T-cell (primary cell): Measurements from ENCODE around the gene TMEM19. TPM values are rescaled to one million over a fixed set of nuclear protein-coding genes. Genes with fewer than 3 reads are reported as not detected.
A peak's percentile ranks its signal among the peaks of the same experiment; 100 is the strongest.

ENCODE experiments used
- ATAC-seq, 4 experiments: fragments of 200-7000 bp in 3 of 4; fragments of 150-1000 bp in 1 of 4; cut with Tn5 transposase; replicated peaks in 1 of 4; 1 replicate in 3 of 4; 2 replicates in 1 of 4; pipeline ENCODE4 v1.10.0; 2021; ENCODE audit warnings: moderate library complexity in 3 of 4, mild to moderate bottlenecking in 2 of 4, moderate number of reproducible peaks in 1 of 4
- CTCF ChIA-PET, 2 donors: fragments of 300-600 bp; sonication (Branson Sonifier 250); formaldehyde crosslinking; loops; one replicate each; lab custom pipeline; 2022; ENCODE audit warnings: antibody characterized with exemption in 2 of 2; lab: Charles Lee
- POLR2A ChIA-PET, 2 donors: fragments of 300-600 bp; sonication (Branson Sonifier 250); formaldehyde crosslinking; loops; one replicate each; lab custom pipeline; 2022; ENCODE audit warnings: antibody characterized with exemption in 2 of 2; lab: Charles Lee
- DNase-seq, 35 experiments: peaks; one replicate each; pipeline versions ENCODE4 v3.0.0 to v3.0.0-alpha.2; 2013 to 2023
- H3K27ac ChIP-seq: one replicate; pipeline ENCODE4 v1.5.1; 2013; ENCODE audit warnings: low read length
- H3K27me3 ChIP-seq, 2 experiments: replicated peaks in 1 of 2; 1 replicate in 1 of 2; 2 replicates in 1 of 2; pipeline versions ENCODE4 v1.6.1 to v1.7.0; 2013; ENCODE audit warnings: low read length in 1 of 2, mixed read lengths in 1 of 2; ENCODE audit not compliant: control insufficient read depth in 2 of 2, insufficient read depth in 2 of 2; ENCODE audit errors: extremely low read depth in 1 of 2
- H3K36me3 ChIP-seq, 2 donors: 1 replicate in 1 of 2; 2 replicates in 1 of 2; pipeline versions ENCODE4 v1.6.1 to v1.7.0; 2013; ENCODE audit warnings: low read length in 1 of 2; ENCODE audit not compliant: control insufficient read depth in 2 of 2, insufficient read depth in 1 of 2; ENCODE audit errors: extremely low read depth in 1 of 2
- H3K4me1 ChIP-seq, 2 experiments: 1 replicate in 1 of 2; 2 replicates in 1 of 2; pipeline versions ENCODE4 v1.6.1 to v1.7.0; 2013; ENCODE audit warnings: low read length in 2 of 2, mixed read lengths in 1 of 2; ENCODE audit not compliant: insufficient read depth in 2 of 2, control insufficient read depth in 1 of 2; ENCODE audit errors: extremely low read depth in 1 of 2
- H3K4me3 ChIP-seq, 2 donors: 1 replicate in 1 of 2; 2 replicates in 1 of 2; pipeline versions ENCODE4 v1.5.1 to v1.7.0; 2013; ENCODE audit warnings: mild to moderate bottlenecking in 2 of 2, low read length in 1 of 2, moderate library complexity in 1 of 2; ENCODE audit not compliant: control insufficient read depth in 1 of 2; ENCODE audit errors: extremely low read depth in 1 of 2
- H3K9me3 ChIP-seq: 2 replicates; pipeline ENCODE4 v1.7.0; 2013
- H3K27ac Mint-ChIP-seq, 2 donors: one replicate each; pipeline ENCODE4 v1.8.0; 2020 to 2021; ENCODE audit warnings: mild to moderate bottlenecking in 2 of 2, mixed read lengths in 2 of 2
- H3K27me3 Mint-ChIP-seq, 2 donors: one replicate each; pipeline ENCODE4 v1.8.0; 2021 to 2022; ENCODE audit warnings: mixed read lengths in 2 of 2
- H3K36me3 Mint-ChIP-seq: one replicate; pipeline ENCODE4 v1.8.0; 2021; ENCODE audit warnings: mixed read lengths
- H3K4me1 Mint-ChIP-seq, 3 donors: one replicate each; pipeline ENCODE4 v1.8.0; 2020 to 2022; ENCODE audit warnings: mixed read lengths in 3 of 3, mild to moderate bottlenecking in 1 of 3
- H3K4me3 Mint-ChIP-seq, 3 donors: one replicate each; pipeline ENCODE4 v1.8.0; 2020 to 2022; ENCODE audit warnings: mild to moderate bottlenecking in 3 of 3, mixed read lengths in 3 of 3, moderate library complexity in 3 of 3
- H3K9me3 Mint-ChIP-seq, 3 donors: one replicate each; pipeline ENCODE4 v1.8.0; 2020 to 2022; ENCODE audit warnings: mixed read lengths in 3 of 3
- WGBS: methylation state at CpG from one replicate; pipeline ENCODE4 v1.1.5; 2013; ENCODE audit warnings: missing lambda C conversion rate; ENCODE audit not compliant: insufficient coverage; 5-methylcytosine and 5-hydroxymethylcytosine counted together
- total RNA-seq, 35 experiments: library from RNA in 6 of 35; stranded (reverse) in 6 of 35; fragments of 120-200 nt in 1 of 35; gene quantifications; one replicate each; pipeline versions ENCODE4 v1.2.1 to v1.2.4 and lab custom pipeline; 2013 to 2026

Gene TMEM19
- total RNA-seq, 5 donors from 2014 or later (not counting 1 experiment from before 2014, with no cell fraction given): 14.1 to 21.5 (median 17.7) TPM

DNA sequence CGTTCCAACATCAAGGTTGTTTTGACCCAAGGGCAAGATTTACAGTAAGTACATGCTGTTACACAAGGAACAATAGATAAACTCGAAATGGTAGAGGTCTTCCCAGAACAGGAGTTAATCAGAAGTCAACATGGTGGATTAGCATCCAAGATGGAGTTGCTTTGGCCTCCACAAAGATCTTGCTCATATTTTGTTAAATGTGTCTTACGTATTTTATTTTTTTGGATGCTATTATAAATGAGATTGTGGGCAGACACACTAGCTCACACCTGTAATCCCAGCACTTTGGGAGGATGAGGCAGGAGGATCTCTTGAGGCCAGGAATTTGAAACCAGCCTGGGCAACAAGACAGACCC, 46.5 kb downstream of the TMEM19 start:
- Histone ChIP-seq H3K27ac (no peak overlapping the region), H3K4me3 (no peak overlapping the region), H3K27me3 (peaks cover 0 to 3% of the 10 kb centered on the region in 2 experiments), H3K36me3 (no peaks in the 10 kb centered on the region), H3K4me1 (no peaks in the 10 kb centered on the region), H3K9me3 (no peaks in the 10 kb centered on the region)
- 72% methylated on average over 2 of the region's 3 CpGs for WGBS
- POLR2A ChIA-PET: no interaction called here
- CTCF ChIA-PET: interaction anchor here in 1 of 2 donors (0.7 kb wide), 1 partner anchor 104 kb away, joined by 4 read pairs; no protein-coding TSS in a partner anchor
- DNase-seq: no peak
- H3K27me3 Mint-ChIP-seq: no peaks in the 10 kb centered on the region
- no peaks in the 10 kb centered on the region for H3K36me3 Mint-ChIP-seq
- H3K9me3 Mint-ChIP-seq: no peaks in the 10 kb centered on the region
- no peak overlapping the region for H3K4me3 Mint-ChIP-seq
- no peak for ATAC-seq
- no peak overlapping the region for H3K27ac Mint-ChIP-seq
- H3K4me1 Mint-ChIP-seq: no peaks in the 10 kb centered on the region

DNA sequence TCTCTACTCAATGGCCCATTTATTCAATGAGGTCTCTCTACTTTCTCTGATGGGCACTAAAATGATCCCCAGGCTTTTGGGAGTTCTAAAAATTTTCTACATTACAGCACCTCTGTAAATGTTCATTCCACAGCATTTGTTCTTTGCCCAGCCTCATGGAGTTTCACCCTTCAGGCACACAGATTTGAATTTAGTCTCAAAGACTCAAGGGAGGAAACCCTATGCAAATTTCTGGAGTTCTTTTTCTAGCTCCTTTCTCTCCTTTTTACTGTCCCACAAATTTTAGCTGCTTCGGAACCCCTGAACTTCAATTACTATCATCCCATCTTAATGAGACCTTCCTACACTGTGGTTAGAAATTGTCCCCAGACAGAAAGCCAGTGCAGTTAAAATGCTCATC, 51.3 kb downstream of the TMEM19 start:
- H3K27me3 ChIP-seq: peaks cover 0 to 2% of the 10 kb centered on the region in 2 experiments
- no CpG with 5 or more reads among the region's 1 CpG for WGBS
- Mint-ChIP-seq H3K27me3 (peaks cover 0 to 4% of the 10 kb centered on the region in 2 donors), H3K36me3 (no peaks in the 10 kb centered on the region), H3K27ac (no peak overlapping the region), H3K4me3 (no peak overlapping the region), H3K4me1 (no peaks in the 10 kb centered on the region), H3K9me3 (no peaks in the 10 kb centered on the region)
- no peak for DNase-seq
- POLR2A ChIA-PET: no interaction called here
- no peaks in the 10 kb centered on the region for H3K4me1 ChIP-seq
- H3K4me3 ChIP-seq: no peak overlapping the region
- no peaks in the 10 kb centered on the region for H3K36me3 ChIP-seq
- CTCF ChIA-PET: interaction anchor here in 1 of 2 donors (0.9 to 3.9 kb wide), 2 partner anchors 11 to 345 kb away, joined by 3 to 18 read pairs; no protein-coding TSS in a partner anchor
- no peak overlapping the region for H3K27ac ChIP-seq
- ATAC-seq: no peak
- H3K9me3 ChIP-seq: no peaks in the 10 kb centered on the region

DNA sequence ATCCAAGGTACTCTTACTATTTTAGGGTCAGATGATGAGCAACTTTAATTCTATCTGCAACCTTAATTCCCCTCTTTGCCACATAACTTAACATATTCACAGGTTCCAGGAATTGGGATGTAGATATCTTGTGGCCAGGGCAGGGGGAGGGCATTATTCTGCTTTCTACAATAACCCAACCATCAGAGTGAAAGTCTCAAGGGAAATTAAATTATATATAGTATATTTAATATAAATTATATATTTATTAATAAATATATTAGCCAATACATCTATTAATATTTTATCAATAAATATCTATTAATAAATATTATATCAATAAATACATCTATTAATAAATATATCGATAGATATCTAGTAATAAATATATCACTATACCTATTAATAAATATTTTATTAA, 57.1 kb downstream of the TMEM19 start:
- H3K4me1 ChIP-seq: no peaks in the 10 kb centered on the region
- Mint-ChIP-seq H3K4me3 (no peak overlapping the region), H3K4me1 (no peaks in the 10 kb centered on the region), H3K27me3 (peaks cover 3 to 4% of the 10 kb centered on the region in 2 donors), H3K36me3 (no peaks in the 10 kb centered on the region), H3K27ac (no peak overlapping the region), H3K9me3 (no peaks in the 10 kb centered on the region)
- H3K4me3 ChIP-seq: no peak overlapping the region
- no CpG with 5 or more reads among the region's 1 CpG for WGBS
- CTCF ChIA-PET: no interaction called here
- no peak for DNase-seq
- H3K27me3 ChIP-seq: peaks cover 0 to 8% of the 10 kb centered on the region in 2 experiments
- H3K36me3 ChIP-seq: no peaks in the 10 kb centered on the region
- no peak overlapping the region for H3K27ac ChIP-seq
- POLR2A ChIA-PET: no interaction called here
- no peaks in the 10 kb centered on the region for H3K9me3 ChIP-seq
- ATAC-seq: no peak

DNA sequence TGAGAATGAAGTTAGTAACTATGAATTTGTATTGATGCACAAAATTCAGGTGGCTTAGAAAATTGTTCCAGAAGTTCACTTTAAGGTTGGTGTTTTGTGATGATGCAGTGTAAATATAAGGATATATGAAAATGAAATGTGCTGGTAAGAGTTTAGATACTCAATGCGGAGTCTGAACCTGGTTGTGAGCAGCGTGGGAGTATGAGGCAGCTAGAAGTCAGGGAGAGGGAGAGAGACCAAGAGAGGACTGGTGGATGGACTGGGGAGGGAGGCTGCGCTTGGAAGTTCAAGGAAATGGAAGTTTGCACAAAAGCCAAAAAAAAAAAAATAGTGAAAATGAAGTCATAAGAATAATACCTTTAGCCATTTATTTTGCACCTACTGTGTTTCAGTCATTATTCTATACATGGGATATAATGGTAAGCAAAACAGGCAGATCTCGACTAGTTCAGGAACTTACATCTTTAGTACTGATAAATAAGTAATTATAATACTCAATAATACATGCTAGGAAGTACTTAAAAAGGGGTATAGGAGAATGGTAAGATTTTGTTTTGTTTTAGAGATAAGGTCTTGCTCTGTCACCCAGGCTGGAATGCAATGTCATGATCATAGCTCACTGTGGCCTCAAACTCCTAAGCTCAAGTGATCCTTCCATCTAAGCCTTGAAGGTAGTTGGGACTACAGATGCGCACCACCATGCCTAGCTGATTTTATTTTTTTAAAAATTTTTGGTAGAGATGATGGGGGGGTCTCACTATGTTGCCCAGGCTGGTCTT, 58.8 kb downstream of the TMEM19 start:
- Mint-ChIP-seq H3K27ac (no peak overlapping the region), H3K36me3 (no peaks in the 10 kb centered on the region), H3K4me3 (no peak overlapping the region), H3K27me3 (peaks cover 4 to 9% of the 10 kb centered on the region in 2 donors), H3K9me3 (no peaks in the 10 kb centered on the region), H3K4me1 (no peaks in the 10 kb centered on the region)
- DNase-seq (no peak), ATAC-seq (no peak)
- Histone ChIP-seq H3K27ac (no peak overlapping the region), H3K4me3 (no peak overlapping the region), H3K36me3 (no peaks in the 10 kb centered on the region), H3K4me1 (no peaks in the 10 kb centered on the region), H3K9me3 (no peaks in the 10 kb centered on the region), H3K27me3 (peaks cover 2 to 11% of the 10 kb centered on the region in 2 experiments)
- POLR2A ChIA-PET: interaction anchor here in 1 of 2 donors (0.6 kb wide), 2 partner anchors 10 to 113 kb away, joined by 3 read pairs; no protein-coding TSS in a partner anchor
- CTCF ChIA-PET: interaction anchor here (0.6 to 5.6 kb wide), 5 partner anchors 9 to 330 kb away, joined by 3 to 79 read pairs (median 4); partner anchors contain the start of genes RAB21 (in 1 of the 2) and TBC1D15 (in 1 of the 2)
- WGBS: 91% methylated on average over 2 of the region's 5 CpGs

DNA sequence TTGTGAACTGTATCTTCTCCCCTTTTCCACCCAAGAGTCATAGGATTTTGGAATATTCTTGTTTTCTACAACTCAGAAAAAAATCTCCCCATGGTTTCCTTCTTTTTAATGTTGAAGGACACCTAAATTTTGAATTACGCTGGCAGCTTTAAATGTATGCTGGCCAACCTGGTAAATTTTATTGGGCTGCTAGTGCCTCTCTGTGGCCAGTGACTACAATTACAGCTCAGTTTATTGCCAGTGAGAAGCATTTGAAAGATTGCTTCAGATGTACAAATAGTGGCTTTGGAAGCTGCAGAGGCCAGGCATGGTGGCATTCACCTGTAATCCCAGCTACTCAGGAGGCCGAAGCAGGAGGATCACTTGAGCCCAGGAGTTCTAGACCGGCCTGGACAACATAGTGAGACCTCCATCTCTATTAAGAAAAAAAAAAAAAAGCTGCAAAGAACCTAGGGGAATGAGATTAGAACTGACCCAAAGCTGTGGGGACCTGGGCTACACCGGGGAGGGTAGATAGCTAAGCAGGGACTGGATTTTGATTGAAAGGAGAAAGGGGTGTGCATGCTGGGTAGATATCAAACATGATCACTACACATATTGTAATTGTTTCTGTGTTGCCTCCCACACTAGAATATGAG, 61.2 kb downstream of the TMEM19 start:
- peaks cover 4 to 12% of the 10 kb centered on the region in 2 donors for H3K27me3 Mint-ChIP-seq
- peak; percentile 80 to 91 (median 84) for ATAC-seq
- H3K4me1 Mint-ChIP-seq: no peaks in the 10 kb centered on the region
- 100% methylated on average over 1 of the region's 4 CpGs for WGBS
- H3K4me3 Mint-ChIP-seq: no peak overlapping the region
- no peaks in the 10 kb centered on the region for H3K9me3 Mint-ChIP-seq
- no peaks in the 10 kb centered on the region for H3K4me1 ChIP-seq
- no peaks in the 10 kb centered on the region for H3K9me3 ChIP-seq
- H3K36me3 Mint-ChIP-seq: no peaks in the 10 kb centered on the region
- no peak overlapping the region for H3K27ac Mint-ChIP-seq
- CTCF ChIA-PET: interaction anchor here (0.5 to 5.6 kb wide), 65 partner anchors 9 to 1383 kb away, joined by 3 to 79 read pairs (median 4); partner anchors contain the start of genes TMEM19 (in 2 of the 2), TBC1D15 (in 1 of the 2), THAP2 (in 1 of the 2) and ZFC3H1 (in 1 of the 2)
- no peak overlapping the region for H3K4me3 ChIP-seq
- POLR2A ChIA-PET: interaction anchor here (0.6 to 1.1 kb wide), 7 partner anchors 9 to 332 kb away, joined by 3 to 5 read pairs (median 5); no protein-coding TSS in a partner anchor
- H3K36me3 ChIP-seq: no peaks in the 10 kb centered on the region
- DNase-seq: peak in 34 of 35 experiments; percentile 8 to 77 (median 32)
- peaks cover 2 to 9% of the 10 kb centered on the region in 2 experiments for H3K27me3 ChIP-seq
- no peak overlapping the region for H3K27ac ChIP-seq
